Keratinocyte (primary cell): ENCODE results near the gene CEACAM7.

Experiments used
- EZH2 ChIP-seq: IDR thresholded peaks from one replicate; pipeline ENCODE4 v1.6.1; 2012; ENCODE audit warnings: inconsistent platforms, mild to moderate bottlenecking, low read length, moderate library complexity
- TF ChIP-seq, protein P1 (sequence below), 3 experiments: IDR thresholded peaks in 1 of 3; conservative IDR thresholded peaks in 1 of 3; optimal IDR thresholded peaks in 1 of 3; 2 replicates in 2 of 3; 3 replicates in 1 of 3; pipeline versions ENCODE3 to v1.5.1; 2011; ENCODE audit warnings: low read length in 3 of 3, mild to moderate bottlenecking in 3 of 3, moderate library complexity in 2 of 3, control low read depth in 1 of 3, inconsistent platforms in 1 of 3; ENCODE audit not compliant: insufficient read depth in 2 of 3; ENCODE audit errors: extremely low read depth in 1 of 3

DNA sequence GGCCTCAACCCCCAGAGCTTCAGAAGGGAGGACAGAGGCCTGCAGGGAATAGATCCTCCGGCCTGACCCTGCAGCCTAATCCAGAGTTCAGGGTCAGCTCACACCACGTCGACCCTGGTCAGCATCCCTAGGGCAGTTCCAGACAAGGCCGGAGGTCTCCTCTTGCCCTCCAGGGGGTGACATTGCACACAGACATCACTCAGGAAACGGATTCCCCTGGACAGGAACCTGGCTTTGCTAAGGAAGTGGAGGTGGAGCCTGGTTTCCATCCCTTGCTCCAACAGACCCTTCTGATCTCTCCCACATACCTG lies 19.4 kb upstream of the CEACAM7 start:
- TF ChIP-seq, protein P1, sequence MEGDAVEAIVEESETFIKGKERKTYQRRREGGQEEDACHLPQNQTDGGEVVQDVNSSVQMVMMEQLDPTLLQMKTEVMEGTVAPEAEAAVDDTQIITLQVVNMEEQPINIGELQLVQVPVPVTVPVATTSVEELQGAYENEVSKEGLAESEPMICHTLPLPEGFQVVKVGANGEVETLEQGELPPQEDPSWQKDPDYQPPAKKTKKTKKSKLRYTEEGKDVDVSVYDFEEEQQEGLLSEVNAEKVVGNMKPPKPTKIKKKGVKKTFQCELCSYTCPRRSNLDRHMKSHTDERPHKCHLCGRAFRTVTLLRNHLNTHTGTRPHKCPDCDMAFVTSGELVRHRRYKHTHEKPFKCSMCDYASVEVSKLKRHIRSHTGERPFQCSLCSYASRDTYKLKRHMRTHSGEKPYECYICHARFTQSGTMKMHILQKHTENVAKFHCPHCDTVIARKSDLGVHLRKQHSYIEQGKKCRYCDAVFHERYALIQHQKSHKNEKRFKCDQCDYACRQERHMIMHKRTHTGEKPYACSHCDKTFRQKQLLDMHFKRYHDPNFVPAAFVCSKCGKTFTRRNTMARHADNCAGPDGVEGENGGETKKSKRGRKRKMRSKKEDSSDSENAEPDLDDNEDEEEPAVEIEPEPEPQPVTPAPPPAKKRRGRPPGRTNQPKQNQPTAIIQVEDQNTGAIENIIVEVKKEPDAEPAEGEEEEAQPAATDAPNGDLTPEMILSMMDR (optimal IDR thresholded peaks at IDR 0.05 in 1 of 3, IDR thresholded peaks at IDR 0.05 in 1 of 3, conservative IDR thresholded peaks at IDR 0.05 in 1 of 3; ENCODE audit: extremely low read depth in 1 of 3, insufficient read depth in 2 of 3, low read length in 3 of 3): peak in 1 of 3 experiments; percentile 6
- TF ChIP-seq EZH2: no peak
